Neuron (in vitro differentiated cells): ENCODE measurements around the gene NHLRC3.
"Not testable (repeated sequence)": the region's sequence is repeated elsewhere in the genome, so short reads cannot be mapped to it uniquely, and the experiment has no call there.

Experiments
- H2AFZ ChIP-seq: one replicate; pipeline ENCODE4 v1.6.1; 2013; ENCODE audit warnings: low read depth, mild to moderate bottlenecking, inconsistent platforms, low read length, moderate library complexity
- H3K27me3 ChIP-seq: one replicate; pipeline ENCODE4 v1.6.1; 2013; ENCODE audit warnings: low read length; ENCODE audit not compliant: insufficient read depth
- H3K36me3 ChIP-seq: one replicate; pipeline ENCODE4 v1.6.1; 2013; ENCODE audit warnings: low read length; ENCODE audit not compliant: insufficient read depth
- H3K4me1 ChIP-seq: one replicate; pipeline ENCODE4 v1.6.1; 2013; ENCODE audit warnings: low read length; ENCODE audit not compliant: insufficient read depth
- H3K4me3 ChIP-seq: 2 replicates; pipeline ENCODE4 v1.5.1; 2013; ENCODE audit warnings: mild to moderate bottlenecking, low read length, moderate library complexity
- H3K9me3 ChIP-seq: one replicate; pipeline ENCODE4 v1.6.1; 2013; ENCODE audit warnings: low read length

Gene NHLRC3

DNA sequence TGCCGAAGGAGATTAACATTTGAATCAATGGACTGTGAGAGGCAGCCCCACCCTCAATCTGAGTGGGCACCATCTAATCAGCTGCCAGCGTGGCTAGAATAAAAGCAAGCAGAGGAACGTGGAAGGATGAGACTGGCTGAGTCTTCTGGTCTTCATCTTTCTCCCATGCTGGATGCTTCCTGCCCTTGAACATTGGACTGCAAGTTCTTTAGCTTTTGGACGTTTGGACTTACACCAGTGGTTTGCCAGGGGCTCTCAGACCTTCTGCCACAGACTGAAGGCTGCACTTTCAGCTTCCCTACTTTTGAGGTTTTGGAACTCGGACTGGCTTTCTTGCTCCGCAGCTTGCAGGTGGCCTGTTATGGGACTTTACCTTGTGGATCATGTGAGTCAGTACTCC, 14.7 kb downstream of the NHLRC3 start:
- no peaks in the 10 kb centered on the region for H3K27me3 ChIP-seq
- H3K36me3 ChIP-seq = peaks cover 13% of the 10 kb centered on the region

DNA sequence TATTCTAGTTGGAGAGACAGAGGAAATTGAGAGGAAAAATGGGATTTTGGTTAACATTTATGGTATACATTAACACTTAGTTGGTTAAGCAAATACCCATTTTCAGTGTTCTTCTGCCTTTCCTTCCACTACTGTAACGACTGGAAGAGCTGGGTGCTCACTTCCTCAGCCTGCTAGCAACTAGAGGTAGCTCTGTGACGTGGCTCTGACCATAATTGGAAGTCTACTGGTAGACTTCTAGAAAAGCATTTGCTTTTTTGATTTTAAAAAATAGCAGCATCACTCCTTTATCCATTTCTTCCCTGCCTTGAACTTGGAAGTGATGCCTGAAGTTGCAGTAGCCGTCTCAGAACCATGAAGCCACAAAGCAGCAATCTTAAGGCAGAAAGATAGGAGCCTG, 15.9 kb downstream of the NHLRC3 start:
- peaks cover 11% of the 10 kb centered on the region for H3K4me1 ChIP-seq
- H3K9me3 ChIP-seq = peaks cover 6% of the 10 kb centered on the region
- H2AFZ ChIP-seq = no peak overlapping the region
- H3K4me3 ChIP-seq = no peak overlapping the region
- H3K36me3 ChIP-seq = peaks cover 4% of the 10 kb centered on the region
- H3K27me3 ChIP-seq = no peaks in the 10 kb centered on the region

More for the DNA sequence above, 14.7 kb downstream of the NHLRC3 start:
- Histone ChIP-seq H3K9me3 (peaks cover 4% of the 10 kb centered on the region), H3K4me3 (no peak overlapping the region), H3K4me1 (peaks cover 11% of the 10 kb centered on the region), H2AFZ (no peak overlapping the region)

DNA sequence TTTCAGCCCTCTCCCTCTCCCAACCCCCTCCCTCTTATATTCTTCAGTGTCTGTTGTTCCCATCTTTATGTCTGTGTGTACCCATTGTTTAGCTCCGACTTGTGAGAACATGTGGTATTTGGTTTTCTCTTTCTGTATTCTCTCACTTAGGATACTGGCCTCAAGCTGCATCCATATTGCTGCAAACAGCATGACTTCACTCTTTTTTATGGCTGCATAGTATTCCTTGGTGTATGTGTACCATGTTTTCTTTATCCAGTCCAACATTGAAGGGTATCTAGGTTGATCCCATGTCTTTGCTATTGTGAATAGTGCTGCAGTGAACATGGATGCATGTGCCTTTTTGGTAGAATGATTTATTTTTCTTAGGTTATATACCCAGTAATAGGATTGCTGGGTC, 17.8 kb downstream of the NHLRC3 start:
- H3K4me3 ChIP-seq = no peak overlapping the region
- H3K27me3 ChIP-seq = no peaks in the 10 kb centered on the region
- H3K36me3 ChIP-seq = no peaks in the 10 kb centered on the region
- no peak overlapping the region for H2AFZ ChIP-seq
- H3K9me3 ChIP-seq = peaks cover 6% of the 10 kb centered on the region
- H3K4me1 ChIP-seq = peaks cover 11% of the 10 kb centered on the region

DNA sequence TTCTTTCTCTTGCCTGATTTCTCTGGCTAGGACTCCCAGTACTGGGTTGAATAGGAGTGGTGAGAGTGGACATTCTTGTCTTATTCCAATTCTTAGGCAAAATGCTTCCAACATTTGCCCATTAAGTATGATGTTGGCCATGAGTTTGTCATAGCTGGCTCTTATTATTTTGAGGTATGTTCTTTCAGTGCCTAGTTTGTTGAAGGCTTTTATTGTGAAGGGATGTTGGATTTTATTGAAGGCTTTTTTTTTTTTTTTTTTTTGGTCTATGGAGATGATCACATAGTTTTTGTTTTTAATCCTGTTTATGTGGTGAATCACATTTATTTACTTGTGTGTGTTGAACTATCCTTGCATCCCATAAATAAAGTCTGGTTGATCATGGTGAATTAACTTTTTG, 19.8 kb downstream of the NHLRC3 start:
- peaks cover 7% of the 10 kb centered on the region for H3K9me3 ChIP-seq
- H3K4me3 ChIP-seq = no peak overlapping the region
- H3K4me1 ChIP-seq = peaks cover 3% of the 10 kb centered on the region
- H3K27me3 ChIP-seq = no peaks in the 10 kb centered on the region
- H2AFZ ChIP-seq = no peak overlapping the region
- H3K36me3 ChIP-seq = no peaks in the 10 kb centered on the region

DNA sequence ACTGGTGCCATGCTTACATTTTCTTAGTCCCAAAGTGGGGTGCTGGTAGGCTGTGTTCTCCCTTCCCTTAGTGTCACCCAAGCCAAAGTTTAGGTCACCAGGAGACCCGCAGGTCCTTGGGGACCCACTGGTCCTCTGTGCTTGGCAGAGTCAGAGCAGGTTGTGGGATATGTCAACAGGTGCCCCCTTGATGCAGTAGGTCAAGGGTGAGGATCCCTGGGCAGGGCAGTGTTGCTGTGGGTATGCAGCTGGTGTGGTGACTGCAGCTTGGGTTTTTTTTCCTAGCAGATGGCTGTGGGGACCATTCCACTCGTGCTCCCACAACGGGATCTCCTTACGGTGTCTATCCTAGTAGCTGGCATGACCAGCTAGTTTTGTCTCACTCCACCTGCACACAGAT, 23.7 kb downstream of the NHLRC3 start:
- Histone ChIP-seq H3K27me3 (no peaks in the 10 kb centered on the region), H3K36me3 (no peaks in the 10 kb centered on the region)

DNA sequence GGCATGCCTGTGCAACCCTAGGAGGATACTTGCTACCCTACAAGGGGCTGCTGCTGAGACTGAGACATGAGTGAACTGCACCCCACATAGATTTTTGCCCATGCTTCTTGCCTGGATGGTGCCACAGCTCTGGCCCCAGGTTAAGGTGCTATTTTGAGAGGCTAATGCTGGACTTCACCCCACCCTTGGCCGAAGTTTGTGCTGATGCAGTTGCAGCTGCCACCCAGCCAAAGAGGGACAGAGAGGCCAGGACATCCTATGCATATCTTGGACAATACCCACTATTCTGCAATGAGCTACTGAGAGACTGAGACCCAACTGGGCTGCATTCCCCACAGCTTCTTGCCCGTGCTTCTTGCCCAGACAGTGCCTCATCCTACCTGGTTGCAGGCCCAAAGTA, 34.6 kb downstream of the NHLRC3 start:
- Histone ChIP-seq H3K4me3 (no peak overlapping the region), H3K36me3 (no peaks in the 10 kb centered on the region), H3K4me1 (no peaks in the 10 kb centered on the region), H3K27me3 (no peaks in the 10 kb centered on the region), H3K9me3 (no peaks in the 10 kb centered on the region), H2AFZ (no peak overlapping the region)

More for the DNA sequence above, 23.7 kb downstream of the NHLRC3 start:
- Histone ChIP-seq H2AFZ (no peak overlapping the region), H3K4me1 (no peaks in the 10 kb centered on the region), H3K4me3 (no peak overlapping the region), H3K9me3 (peaks cover 3% of the 10 kb centered on the region)

DNA sequence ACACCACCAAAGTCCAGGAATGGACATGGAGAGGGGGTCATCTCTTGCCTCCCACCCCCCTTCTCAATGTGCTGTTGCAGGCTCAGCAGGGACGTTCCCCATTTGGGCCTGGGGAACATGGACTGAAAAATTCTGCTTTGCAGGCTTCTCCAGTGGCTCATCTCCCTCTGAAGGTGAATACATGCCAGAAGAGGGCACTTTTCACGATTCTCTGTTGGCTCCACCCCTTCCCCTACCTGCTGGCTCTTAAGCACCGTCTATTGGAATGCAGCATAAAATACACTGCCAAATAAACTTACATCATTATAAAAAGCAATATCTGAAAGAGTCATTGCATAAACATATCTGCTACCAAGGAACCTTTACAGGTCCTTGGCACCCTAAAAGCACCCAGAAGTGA, 35.7 kb downstream of the NHLRC3 start:
- H3K9me3 ChIP-seq = no peaks in the 10 kb centered on the region
- H3K27me3 ChIP-seq = no peaks in the 10 kb centered on the region
- no peak overlapping the region for H3K4me3 ChIP-seq
- no peaks in the 10 kb centered on the region for H3K4me1 ChIP-seq
- no peaks in the 10 kb centered on the region for H3K36me3 ChIP-seq
- no peak overlapping the region for H2AFZ ChIP-seq

DNA sequence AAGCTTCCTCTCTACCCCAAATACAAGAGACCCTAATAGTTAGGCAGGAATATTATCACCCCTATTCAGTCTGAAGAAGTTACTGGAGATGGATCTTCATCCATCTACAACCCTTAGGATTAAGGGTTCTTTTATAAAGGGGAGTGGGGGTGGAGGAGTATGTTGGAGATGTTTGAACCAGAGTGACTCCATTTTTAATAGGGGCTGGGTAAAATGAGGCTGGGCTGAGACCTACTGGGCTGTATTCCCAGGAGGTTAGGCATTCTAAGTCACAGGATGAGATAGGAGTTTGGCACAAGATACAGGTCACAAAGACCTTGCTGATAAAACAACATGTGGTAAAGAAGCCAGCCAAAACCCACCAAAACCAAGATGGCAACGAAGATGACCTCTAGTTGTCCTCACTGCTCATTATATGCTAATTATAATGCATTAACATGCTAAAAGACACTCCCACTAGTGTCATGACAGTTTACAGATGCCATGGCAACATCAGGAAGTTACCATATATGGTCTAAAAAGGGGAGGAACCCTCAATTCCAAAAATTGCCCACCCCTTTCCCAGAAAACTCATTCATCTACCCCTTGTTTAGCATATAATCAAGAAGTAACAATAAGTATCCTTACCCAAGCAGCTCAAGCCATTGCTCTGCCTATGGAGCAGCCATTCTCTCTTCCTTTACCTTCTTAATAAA, 48.1 kb downstream of the NHLRC3 start:
- H3K4me3 ChIP-seq, H3K36me3 ChIP-seq, H2AFZ ChIP-seq, H3K4me1 ChIP-seq, H3K9me3 ChIP-seq, H3K27me3 ChIP-seq: not testable (repeated sequence)

DNA sequence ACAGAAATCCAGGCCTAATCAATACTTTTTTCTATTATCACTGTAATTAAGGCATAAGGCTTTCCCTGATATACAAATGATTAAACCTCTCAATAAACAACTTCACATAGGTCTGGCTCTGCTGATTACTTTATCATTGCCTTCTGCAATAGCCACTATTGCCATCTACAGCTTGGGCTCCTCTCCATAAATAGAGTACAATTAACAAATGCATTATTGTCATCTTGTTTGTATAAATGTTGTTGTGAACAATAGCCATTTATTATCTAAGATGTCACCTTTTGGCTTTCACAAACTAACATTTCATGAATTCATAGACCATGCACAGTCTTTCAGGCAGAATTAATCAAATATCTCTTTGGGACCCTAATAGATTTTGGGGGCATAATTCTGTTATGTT, 53.3 kb downstream of the NHLRC3 start:
- Histone ChIP-seq H3K36me3 (no peaks in the 10 kb centered on the region), H3K27me3 (no peaks in the 10 kb centered on the region), H2AFZ (no peak overlapping the region), H3K4me3 (no peak overlapping the region), H3K9me3 (no peaks in the 10 kb centered on the region), H3K4me1 (no peaks in the 10 kb centered on the region)

DNA sequence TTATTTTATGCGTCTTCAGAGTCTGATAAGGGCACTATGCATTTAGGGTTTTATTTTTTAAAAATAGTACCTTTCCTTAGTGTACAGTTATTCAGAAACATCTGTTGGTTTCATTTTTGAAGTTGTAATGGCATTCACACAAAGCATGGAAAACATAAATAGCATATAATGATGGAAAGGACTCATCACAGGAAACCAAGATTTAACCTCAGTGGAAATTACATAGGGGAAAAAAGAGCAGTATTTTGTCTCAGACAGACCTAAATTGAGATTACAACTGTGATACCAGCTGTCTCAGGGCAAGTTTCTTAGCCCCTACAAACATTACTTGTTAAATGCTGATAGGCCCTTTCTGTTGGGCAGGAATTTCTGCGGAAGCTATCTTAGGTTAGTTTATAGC, 57.2 kb downstream of the NHLRC3 start:
- H3K27me3 ChIP-seq = no peaks in the 10 kb centered on the region
- H3K4me3 ChIP-seq = no peak overlapping the region
- no peak overlapping the region for H2AFZ ChIP-seq
- no peaks in the 10 kb centered on the region for H3K9me3 ChIP-seq
- H3K36me3 ChIP-seq = no peaks in the 10 kb centered on the region
- H3K4me1 ChIP-seq = no peaks in the 10 kb centered on the region

DNA sequence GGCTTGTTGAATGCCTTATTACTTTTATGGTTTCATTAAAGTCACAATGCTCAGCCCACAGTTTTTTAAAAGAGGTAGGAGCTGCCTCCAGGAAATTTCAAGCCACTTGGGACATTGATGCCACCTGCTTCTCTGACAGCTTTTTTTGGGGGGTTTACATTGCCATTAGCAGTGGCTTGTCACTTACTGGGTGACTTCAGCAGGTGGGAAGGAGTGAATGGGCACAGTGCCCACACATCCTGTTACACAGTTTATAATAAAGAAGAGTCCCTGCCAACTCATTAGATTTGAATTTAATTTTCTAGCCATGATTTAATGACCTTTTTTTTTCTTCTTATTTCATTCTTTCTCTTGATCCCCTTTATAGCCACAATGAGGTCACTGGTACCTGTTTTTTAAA, 61.0 kb downstream of the NHLRC3 start:
- Histone ChIP-seq H3K36me3 (no peaks in the 10 kb centered on the region), H3K4me1 (peaks cover 4% of the 10 kb centered on the region), H3K4me3 (no peak overlapping the region), H3K9me3 (no peaks in the 10 kb centered on the region), H2AFZ (no peak overlapping the region), H3K27me3 (no peaks in the 10 kb centered on the region)
